K562 (cell line): ENCODE measurements around the gene GPRIN3.

ENCODE experiments used
- CHD2 ChIP-seq: IDR thresholded peaks from 2 replicates; pipeline ENCODE4 v1.6.1; 2011; ENCODE audit warnings: low read depth, low read length
- EZH2 ChIP-seq: IDR thresholded peaks from 2 replicates; pipeline ENCODE4 v1.6.1; 2012; ENCODE audit warnings: low read depth, mild to moderate bottlenecking, inconsistent platforms, low read length, borderline replicate concordance
- HIVEP1 ChIP-seq: fragments of 250-450 bp; sonication (Bioruptor Pico); IDR thresholded peaks from 2 replicates; pipeline ENCODE4 v1.4.0; 2020; ENCODE audit warnings: mild to moderate bottlenecking
- NR3C1 ChIP-seq: sonication (generic); formaldehyde crosslinking; IDR thresholded peaks from 2 replicates; pipeline ENCODE4 v1.8.1; 2022; ENCODE audit warnings: missing genetic modification reagents
- POLR2A ChIP-seq: fragments of 450-650 bp; conservative IDR thresholded peaks from 2 replicates; pipeline ENCODE4 v1.6.1; 2016
- RFX5 ChIP-seq: IDR thresholded peaks from 2 replicates; pipeline ENCODE4 v1.6.1; 2011; ENCODE audit warnings: low read depth, mild to moderate bottlenecking, improper control_type of control experiment, low read length
- SMARCA5 ChIP-seq: fragments of 450-650 bp; IDR thresholded peaks from 2 replicates; pipeline ENCODE4 v1.6.1; 2016
- SP2 ChIP-seq: IDR thresholded peaks from 2 replicates; pipeline ENCODE4 v1.6.1; 2011; ENCODE audit warnings: mild to moderate bottlenecking, low read depth, low read length, moderate library complexity; ENCODE audit not compliant: poor library complexity, severe bottlenecking; ENCODE audit errors: extremely low read depth
- ZNF23 ChIP-seq: fragments of 250-450 bp; sonication (Bioruptor Pico); IDR thresholded peaks from 2 replicates; pipeline ENCODE4 v1.4.0; 2020; ENCODE audit warnings: mild to moderate bottlenecking
- ZNF384 ChIP-seq: IDR thresholded peaks from 2 replicates; pipeline ENCODE4 v1.6.1; 2012; ENCODE audit warnings: low read depth, low read length, improper control_type of control experiment
- TF ChIP-seq, protein P1 (sequence below), 2 experiments: fragments of 450-650 bp; formaldehyde crosslinking in 1 of 2; IDR thresholded peaks; 2 replicates each; pipeline versions ENCODE4 v1.4.0 to v1.6.1; 2014 to 2020; ENCODE audit warnings: mild to moderate bottlenecking in 2 of 2, borderline replicate concordance in 1 of 2, low read depth in 1 of 2
- TF ChIP-seq, protein P2 (sequence below): sonication (generic); formaldehyde crosslinking; IDR thresholded peaks from 2 replicates; pipeline ENCODE4 v1.8.0; 2023; ENCODE audit warnings: mild to moderate bottlenecking, missing genetic modification reagents
- TF ChIP-seq, protein P3 (sequence below), 3 experiments: IDR thresholded peaks in 2 of 3; conservative IDR thresholded peaks in 1 of 3; 2 replicates each; pipeline ENCODE4 v1.5.1; 2011 to 2012; ENCODE audit warnings: low read length in 3 of 3, mild to moderate bottlenecking in 3 of 3, control low read depth in 2 of 3, improper control_type of control experiment in 1 of 3, inconsistent platforms in 1 of 3, low read depth in 1 of 3, mixed read lengths in 1 of 3, moderate library complexity in 1 of 3; ENCODE audit not compliant: insufficient read depth in 2 of 3
- TF ChIP-seq, protein P4 (sequence below): fragments of 150-350 bp; IDR thresholded peaks from 2 replicates; pipeline ENCODE4 v1.6.1; 2014; ENCODE audit warnings: low read depth, mild to moderate bottlenecking, low read length, borderline replicate concordance

DNA sequence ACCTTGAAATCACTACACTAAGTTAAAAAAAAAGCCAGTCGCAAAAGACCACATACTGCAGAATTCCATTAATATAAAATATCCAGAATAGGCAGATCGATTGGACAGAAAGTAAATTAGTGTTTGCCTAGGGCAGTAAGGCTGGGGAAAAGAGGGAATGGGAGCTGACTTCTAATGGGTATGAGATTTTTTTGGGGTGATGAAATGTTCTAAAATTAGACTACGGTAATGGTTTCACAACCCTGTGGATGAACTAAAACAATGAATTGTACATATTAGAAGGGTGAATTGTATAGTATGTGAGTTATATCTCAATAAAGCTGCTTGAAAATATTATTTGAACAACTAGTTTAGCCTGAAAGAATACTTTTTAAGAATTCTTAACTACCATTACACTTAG, 6.7 kb upstream of the GPRIN3 start:
- TF ChIP-seq CHD2 (no peak), EZH2 (no peak), SMARCA5 (no peak), ZNF23 (CRISPR knock-in tag) (no peak), HIVEP1 (CRISPR knock-in tag) (no peak), POLR2A (no peak), SP2 (no peak), RFX5 (no peak), ZNF384 (no peak), NR3C1 (CRISPR knock-in tag) (no peak)
- TF ChIP-seq, protein P1, sequence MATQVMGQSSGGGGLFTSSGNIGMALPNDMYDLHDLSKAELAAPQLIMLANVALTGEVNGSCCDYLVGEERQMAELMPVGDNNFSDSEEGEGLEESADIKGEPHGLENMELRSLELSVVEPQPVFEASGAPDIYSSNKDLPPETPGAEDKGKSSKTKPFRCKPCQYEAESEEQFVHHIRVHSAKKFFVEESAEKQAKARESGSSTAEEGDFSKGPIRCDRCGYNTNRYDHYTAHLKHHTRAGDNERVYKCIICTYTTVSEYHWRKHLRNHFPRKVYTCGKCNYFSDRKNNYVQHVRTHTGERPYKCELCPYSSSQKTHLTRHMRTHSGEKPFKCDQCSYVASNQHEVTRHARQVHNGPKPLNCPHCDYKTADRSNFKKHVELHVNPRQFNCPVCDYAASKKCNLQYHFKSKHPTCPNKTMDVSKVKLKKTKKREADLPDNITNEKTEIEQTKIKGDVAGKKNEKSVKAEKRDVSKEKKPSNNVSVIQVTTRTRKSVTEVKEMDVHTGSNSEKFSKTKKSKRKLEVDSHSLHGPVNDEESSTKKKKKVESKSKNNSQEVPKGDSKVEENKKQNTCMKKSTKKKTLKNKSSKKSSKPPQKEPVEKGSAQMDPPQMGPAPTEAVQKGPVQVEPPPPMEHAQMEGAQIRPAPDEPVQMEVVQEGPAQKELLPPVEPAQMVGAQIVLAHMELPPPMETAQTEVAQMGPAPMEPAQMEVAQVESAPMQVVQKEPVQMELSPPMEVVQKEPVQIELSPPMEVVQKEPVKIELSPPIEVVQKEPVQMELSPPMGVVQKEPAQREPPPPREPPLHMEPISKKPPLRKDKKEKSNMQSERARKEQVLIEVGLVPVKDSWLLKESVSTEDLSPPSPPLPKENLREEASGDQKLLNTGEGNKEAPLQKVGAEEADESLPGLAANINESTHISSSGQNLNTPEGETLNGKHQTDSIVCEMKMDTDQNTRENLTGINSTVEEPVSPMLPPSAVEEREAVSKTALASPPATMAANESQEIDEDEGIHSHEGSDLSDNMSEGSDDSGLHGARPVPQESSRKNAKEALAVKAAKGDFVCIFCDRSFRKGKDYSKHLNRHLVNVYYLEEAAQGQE (IDR thresholded peaks at IDR 0.05; ENCODE audit: borderline replicate concordance) = no peak
- TF ChIP-seq, protein P1 (CRISPR knock-in tag; IDR thresholded peaks at IDR 0.05; ENCODE audit: low read depth) = no peak
- TF ChIP-seq, protein P2, sequence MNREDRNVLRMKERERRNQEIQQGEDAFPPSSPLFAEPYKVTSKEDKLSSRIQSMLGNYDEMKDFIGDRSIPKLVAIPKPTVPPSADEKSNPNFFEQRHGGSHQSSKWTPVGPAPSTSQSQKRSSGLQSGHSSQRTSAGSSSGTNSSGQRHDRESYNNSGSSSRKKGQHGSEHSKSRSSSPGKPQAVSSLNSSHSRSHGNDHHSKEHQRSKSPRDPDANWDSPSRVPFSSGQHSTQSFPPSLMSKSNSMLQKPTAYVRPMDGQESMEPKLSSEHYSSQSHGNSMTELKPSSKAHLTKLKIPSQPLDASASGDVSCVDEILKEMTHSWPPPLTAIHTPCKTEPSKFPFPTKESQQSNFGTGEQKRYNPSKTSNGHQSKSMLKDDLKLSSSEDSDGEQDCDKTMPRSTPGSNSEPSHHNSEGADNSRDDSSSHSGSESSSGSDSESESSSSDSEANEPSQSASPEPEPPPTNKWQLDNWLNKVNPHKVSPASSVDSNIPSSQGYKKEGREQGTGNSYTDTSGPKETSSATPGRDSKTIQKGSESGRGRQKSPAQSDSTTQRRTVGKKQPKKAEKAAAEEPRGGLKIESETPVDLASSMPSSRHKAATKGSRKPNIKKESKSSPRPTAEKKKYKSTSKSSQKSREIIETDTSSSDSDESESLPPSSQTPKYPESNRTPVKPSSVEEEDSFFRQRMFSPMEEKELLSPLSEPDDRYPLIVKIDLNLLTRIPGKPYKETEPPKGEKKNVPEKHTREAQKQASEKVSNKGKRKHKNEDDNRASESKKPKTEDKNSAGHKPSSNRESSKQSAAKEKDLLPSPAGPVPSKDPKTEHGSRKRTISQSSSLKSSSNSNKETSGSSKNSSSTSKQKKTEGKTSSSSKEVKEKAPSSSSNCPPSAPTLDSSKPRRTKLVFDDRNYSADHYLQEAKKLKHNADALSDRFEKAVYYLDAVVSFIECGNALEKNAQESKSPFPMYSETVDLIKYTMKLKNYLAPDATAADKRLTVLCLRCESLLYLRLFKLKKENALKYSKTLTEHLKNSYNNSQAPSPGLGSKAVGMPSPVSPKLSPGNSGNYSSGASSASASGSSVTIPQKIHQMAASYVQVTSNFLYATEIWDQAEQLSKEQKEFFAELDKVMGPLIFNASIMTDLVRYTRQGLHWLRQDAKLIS (CRISPR knock-in tag) = no peak
- TF ChIP-seq, protein P3, sequence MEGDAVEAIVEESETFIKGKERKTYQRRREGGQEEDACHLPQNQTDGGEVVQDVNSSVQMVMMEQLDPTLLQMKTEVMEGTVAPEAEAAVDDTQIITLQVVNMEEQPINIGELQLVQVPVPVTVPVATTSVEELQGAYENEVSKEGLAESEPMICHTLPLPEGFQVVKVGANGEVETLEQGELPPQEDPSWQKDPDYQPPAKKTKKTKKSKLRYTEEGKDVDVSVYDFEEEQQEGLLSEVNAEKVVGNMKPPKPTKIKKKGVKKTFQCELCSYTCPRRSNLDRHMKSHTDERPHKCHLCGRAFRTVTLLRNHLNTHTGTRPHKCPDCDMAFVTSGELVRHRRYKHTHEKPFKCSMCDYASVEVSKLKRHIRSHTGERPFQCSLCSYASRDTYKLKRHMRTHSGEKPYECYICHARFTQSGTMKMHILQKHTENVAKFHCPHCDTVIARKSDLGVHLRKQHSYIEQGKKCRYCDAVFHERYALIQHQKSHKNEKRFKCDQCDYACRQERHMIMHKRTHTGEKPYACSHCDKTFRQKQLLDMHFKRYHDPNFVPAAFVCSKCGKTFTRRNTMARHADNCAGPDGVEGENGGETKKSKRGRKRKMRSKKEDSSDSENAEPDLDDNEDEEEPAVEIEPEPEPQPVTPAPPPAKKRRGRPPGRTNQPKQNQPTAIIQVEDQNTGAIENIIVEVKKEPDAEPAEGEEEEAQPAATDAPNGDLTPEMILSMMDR (IDR thresholded peaks at IDR 0.05 in 2 of 3, conservative IDR thresholded peaks at IDR 0.05 in 1 of 3; ENCODE audit: insufficient read depth in 2 of 3, low read depth in 1 of 3, low read length in 3 of 3) = no peak
- TF ChIP-seq, protein P4, sequence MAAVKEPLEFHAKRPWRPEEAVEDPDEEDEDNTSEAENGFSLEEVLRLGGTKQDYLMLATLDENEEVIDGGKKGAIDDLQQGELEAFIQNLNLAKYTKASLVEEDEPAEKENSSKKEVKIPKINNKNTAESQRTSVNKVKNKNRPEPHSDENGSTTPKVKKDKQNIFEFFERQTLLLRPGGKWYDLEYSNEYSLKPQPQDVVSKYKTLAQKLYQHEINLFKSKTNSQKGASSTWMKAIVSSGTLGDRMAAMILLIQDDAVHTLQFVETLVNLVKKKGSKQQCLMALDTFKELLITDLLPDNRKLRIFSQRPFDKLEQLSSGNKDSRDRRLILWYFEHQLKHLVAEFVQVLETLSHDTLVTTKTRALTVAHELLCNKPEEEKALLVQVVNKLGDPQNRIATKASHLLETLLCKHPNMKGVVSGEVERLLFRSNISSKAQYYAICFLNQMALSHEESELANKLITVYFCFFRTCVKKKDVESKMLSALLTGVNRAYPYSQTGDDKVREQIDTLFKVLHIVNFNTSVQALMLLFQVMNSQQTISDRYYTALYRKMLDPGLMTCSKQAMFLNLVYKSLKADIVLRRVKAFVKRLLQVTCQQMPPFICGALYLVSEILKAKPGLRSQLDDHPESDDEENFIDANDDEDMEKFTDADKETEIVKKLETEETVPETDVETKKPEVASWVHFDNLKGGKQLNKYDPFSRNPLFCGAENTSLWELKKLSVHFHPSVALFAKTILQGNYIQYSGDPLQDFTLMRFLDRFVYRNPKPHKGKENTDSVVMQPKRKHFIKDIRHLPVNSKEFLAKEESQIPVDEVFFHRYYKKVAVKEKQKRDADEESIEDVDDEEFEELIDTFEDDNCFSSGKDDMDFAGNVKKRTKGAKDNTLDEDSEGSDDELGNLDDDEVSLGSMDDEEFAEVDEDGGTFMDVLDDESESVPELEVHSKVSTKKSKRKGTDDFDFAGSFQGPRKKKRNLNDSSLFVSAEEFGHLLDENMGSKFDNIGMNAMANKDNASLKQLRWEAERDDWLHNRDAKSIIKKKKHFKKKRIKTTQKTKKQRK = no peak
